Endothelial cell of umbilical vein (primary cell): ENCODE data around the gene GOLT1A.

Experiments
- CTCF ChIP-seq, 2 donors: IDR thresholded peaks; 1 replicate in 1 of 2; 2 replicates in 1 of 2; pipeline ENCODE4 v1.5.1; 2011; ENCODE audit warnings: low read length in 2 of 2, mild to moderate bottlenecking in 2 of 2, moderate library complexity in 2 of 2, control low read depth in 1 of 2, inconsistent platforms in 1 of 2, low read depth in 1 of 2; ENCODE audit not compliant: insufficient read depth in 1 of 2; ENCODE audit errors: extremely low read depth in 1 of 2
- MYC ChIP-seq: IDR thresholded peaks from one replicate; pipeline ENCODE4 v1.6.1; 2011; ENCODE audit warnings: mild to moderate bottlenecking, low read depth, low read length
- POLR2A ChIP-seq: IDR thresholded peaks from 2 replicates; pipeline ENCODE4 v1.6.1; 2012; ENCODE audit warnings: low read depth, mild to moderate bottlenecking, control low read depth, low read length
- POLR2AphosphoS5 ChIP-seq: IDR thresholded peaks from 2 replicates; pipeline ENCODE4 v1.6.1; 2012; ENCODE audit warnings: low read depth, mild to moderate bottlenecking, control low read depth, low read length, moderate library complexity; ENCODE audit not compliant: insufficient read depth

- no peak for TF ChIP-seq CTCF (IDR thresholded peaks at IDR 0.05; ENCODE audit: extremely low read depth in 1 of 2, insufficient read depth in 1 of 2, low read depth in 1 of 2, low read length in 2 of 2)
- no peak for TF ChIP-seq POLR2AphosphoS5
- no peak for TF ChIP-seq POLR2A
- no peak for TF ChIP-seq MYC
These were observed 47.5 kb upstream of the GOLT1A start for GRCh38 chr1:204261266-204261665.
